Measurements from ENCODE around the gene MAD1L1.

Gene MAD1L1

GRCh38 chr7:2081526-2082135 is 151.1 kb downstream of the MAD1L1 start:
- Histone ChIP-seq H3K27me3 (ENCODE audit: insufficient read depth, poor library complexity, severe bottlenecking) (no peaks in the 10 kb centered on the region), H3K36me3 (ENCODE audit: low read depth) (no peaks in the 10 kb centered on the region), H3K4me3 (ENCODE audit: severe bottlenecking) (no peak overlapping the region), H3K9me3 (ENCODE audit: severe bottlenecking) (no peaks in the 10 kb centered on the region), H3K4me1 (ENCODE audit: insufficient read depth, poor library complexity, severe bottlenecking) (no peaks in the 10 kb centered on the region), H3K27ac (ENCODE audit: poor library complexity, severe bottlenecking) (no peak overlapping the region)
- DNase-seq (ENCODE audit: low spot score) (no peak), ATAC-seq (ENCODE audit: low read depth) (no peak; the same call in 2 of the 3 replicates)
- TF ChIP-seq CTCF (IDR thresholded peaks at IDR 0.05; ENCODE audit: poor library complexity, severe bottlenecking), result no peak

- DNase-seq (ENCODE audit: low spot score) (no peak), ATAC-seq (ENCODE audit: low read depth) (no peak)
- H3K4me1 ChIP-seq (ENCODE audit: insufficient read depth, poor library complexity, severe bottlenecking), result no peaks in the 10 kb centered on the region
- no peaks in the 10 kb centered on the region for H3K9me3 ChIP-seq (ENCODE audit: severe bottlenecking)
- no peak overlapping the region for H3K4me3 ChIP-seq (ENCODE audit: severe bottlenecking)
- H3K27me3 ChIP-seq (ENCODE audit: insufficient read depth, poor library complexity, severe bottlenecking), result no peaks in the 10 kb centered on the region
- no peak for TF ChIP-seq CTCF (IDR thresholded peaks at IDR 0.05; ENCODE audit: poor library complexity, severe bottlenecking)
- H3K36me3 ChIP-seq (ENCODE audit: low read depth), result no peaks in the 10 kb centered on the region
- H3K27ac ChIP-seq (ENCODE audit: poor library complexity, severe bottlenecking), result no peak overlapping the region
Measured at GRCh38 chr7:2080477-2080876, 152.3 kb downstream of the MAD1L1 start.

- H3K4me1 ChIP-seq (ENCODE audit: insufficient read depth, poor library complexity, severe bottlenecking), result no peaks in the 10 kb centered on the region
- no peak overlapping the region for H3K4me3 ChIP-seq (ENCODE audit: severe bottlenecking)
- TF ChIP-seq CTCF (IDR thresholded peaks at IDR 0.05; ENCODE audit: poor library complexity, severe bottlenecking), result no peak
- no peaks in the 10 kb centered on the region for H3K9me3 ChIP-seq (ENCODE audit: severe bottlenecking)
- H3K36me3 ChIP-seq (ENCODE audit: low read depth), result no peaks in the 10 kb centered on the region
- no peak for DNase-seq (ENCODE audit: low spot score)
- H3K27ac ChIP-seq (ENCODE audit: poor library complexity, severe bottlenecking), result no peak overlapping the region
- H3K27me3 ChIP-seq (ENCODE audit: insufficient read depth, poor library complexity, severe bottlenecking), result no peaks in the 10 kb centered on the region
- ATAC-seq (ENCODE audit: low read depth), result no peak
Measured at GRCh38 chr7:2080060-2080387, 152.7 kb downstream of the MAD1L1 start.

GRCh38 chr7:2079332-2080059 is 153.2 kb downstream of the MAD1L1 start:
- ATAC-seq (ENCODE audit: low read depth) (no peak), DNase-seq (ENCODE audit: low spot score) (no peak)
- Histone ChIP-seq H3K27ac (ENCODE audit: poor library complexity, severe bottlenecking) (no peak overlapping the region), H3K9me3 (ENCODE audit: severe bottlenecking) (no peaks in the 10 kb centered on the region), H3K4me1 (ENCODE audit: insufficient read depth, poor library complexity, severe bottlenecking) (no peaks in the 10 kb centered on the region), H3K36me3 (ENCODE audit: low read depth) (no peaks in the 10 kb centered on the region), H3K4me3 (ENCODE audit: severe bottlenecking) (no peak overlapping the region), H3K27me3 (ENCODE audit: insufficient read depth, poor library complexity, severe bottlenecking) (no peaks in the 10 kb centered on the region)
- no peak for TF ChIP-seq CTCF (IDR thresholded peaks at IDR 0.05; ENCODE audit: poor library complexity, severe bottlenecking)

GRCh38 chr7:2078899-2079298 is 153.8 kb downstream of the MAD1L1 start:
- ATAC-seq (ENCODE audit: low read depth) (no peak), DNase-seq (ENCODE audit: low spot score) (no peak)
- H3K27me3 ChIP-seq (ENCODE audit: insufficient read depth, poor library complexity, severe bottlenecking), result no peaks in the 10 kb centered on the region
- no peaks in the 10 kb centered on the region for H3K36me3 ChIP-seq (ENCODE audit: low read depth)
- no peaks in the 10 kb centered on the region for H3K9me3 ChIP-seq (ENCODE audit: severe bottlenecking)
- TF ChIP-seq CTCF (IDR thresholded peaks at IDR 0.05; ENCODE audit: poor library complexity, severe bottlenecking), result no peak
- no peak overlapping the region for H3K27ac ChIP-seq (ENCODE audit: poor library complexity, severe bottlenecking)
- H3K4me3 ChIP-seq (ENCODE audit: severe bottlenecking), result no peak overlapping the region
- no peaks in the 10 kb centered on the region for H3K4me1 ChIP-seq (ENCODE audit: insufficient read depth, poor library complexity, severe bottlenecking)

All from RWPE2 (cell line).